AG08395 (cell line): ENCODE data around the gene PDLIM5.
"Not testable (repeated sequence)": the region's sequence is repeated elsewhere in the genome, so short reads cannot be mapped to it uniquely, and the experiment has no call there.

ENCODE experiments used
- DNase-seq: peaks from one replicate; pipeline ENCODE4 v3.0.0; 2012; ENCODE audit warnings: mixed read lengths, low spot score

The PDLIM5 gene

GRCh38 chr4:94463771-94464170 lies 12.0 kb downstream of the PDLIM5 start:
- no peak for DNase-seq

- DNase-seq = no peak
Measured at GRCh38 chr4:94466371-94466770, 14.6 kb downstream of the PDLIM5 start.

- DNase-seq = no peak
Measured at GRCh38 chr4:94466923-94467322, 15.2 kb downstream of the PDLIM5 start.

GRCh38 chr4:94468093-94468769 lies 16.5 kb downstream of the PDLIM5 start:
- DNase-seq = no peak

- no peak for DNase-seq
Measured at GRCh38 chr4:94469221-94469784, 17.6 kb downstream of the PDLIM5 start.

DNA sequence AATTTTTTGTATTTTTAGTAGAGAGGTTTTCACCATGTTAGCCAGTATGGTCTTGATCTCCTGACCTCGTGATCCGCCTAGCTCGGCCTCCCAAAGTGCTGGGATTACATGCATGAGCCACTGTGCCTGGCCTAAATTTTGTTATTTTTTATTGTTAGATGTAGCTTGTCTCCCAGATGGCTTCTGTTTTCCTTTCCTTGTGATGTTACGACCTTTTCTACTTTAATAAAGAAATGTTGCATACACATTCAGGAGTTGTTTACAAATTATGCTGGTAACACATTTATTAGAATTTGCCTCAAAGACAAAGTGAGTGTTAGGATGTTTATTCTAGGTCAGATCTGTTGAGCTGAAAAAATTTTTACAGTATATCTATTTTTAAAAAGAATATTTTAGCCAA lies 18.4 kb downstream of the PDLIM5 start:
- DNase-seq = no peak

- DNase-seq = not testable (repeated sequence)
Measured at GRCh38 chr4:94470782-94471181, 19.0 kb downstream of the PDLIM5 start.

- DNase-seq = peak; percentile 70
Measured at GRCh38 chr4:94472056-94472826, 20.5 kb downstream of the PDLIM5 start.

GRCh38 chr4:94475050-94475449 lies 23.3 kb downstream of the PDLIM5 start:
- DNase-seq = no peak

DNA sequence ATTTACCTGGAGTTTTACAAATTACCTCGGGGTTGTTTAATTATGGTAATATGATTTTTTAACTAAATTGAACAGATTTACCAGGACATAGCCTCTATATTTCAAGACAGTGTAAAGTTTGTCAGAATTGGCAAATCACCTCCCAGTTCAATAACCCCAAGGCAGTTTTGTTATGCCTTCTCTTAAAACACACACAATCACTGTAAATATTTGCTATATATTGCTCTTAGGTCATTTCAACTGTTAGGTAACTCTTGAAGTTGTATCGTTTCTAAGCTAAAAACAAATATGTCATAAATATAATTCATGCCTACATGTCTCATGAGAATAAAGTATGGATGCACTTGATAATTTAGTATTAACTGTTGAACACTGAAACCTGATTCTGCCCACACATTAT lies 24.1 kb downstream of the PDLIM5 start:
- DNase-seq = no peak

DNA sequence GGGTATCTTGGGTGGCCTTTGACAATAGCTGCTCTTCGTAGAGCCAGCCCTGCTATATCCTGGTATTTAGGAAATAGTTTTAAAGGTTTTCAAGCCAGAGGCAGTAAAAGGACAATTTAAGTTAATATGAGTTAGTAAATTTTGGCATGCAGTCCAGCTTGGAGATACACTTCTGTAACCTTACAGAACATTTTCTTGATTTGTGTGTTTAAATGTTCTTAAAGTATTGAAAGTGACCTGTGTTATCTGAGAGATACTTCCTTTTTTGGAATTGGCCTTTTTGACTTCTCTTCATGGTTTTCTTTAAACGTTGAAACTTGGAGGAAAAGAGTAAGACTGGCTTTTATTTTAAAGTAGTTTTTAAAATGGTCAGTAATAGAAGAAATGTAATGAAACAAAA lies 25.5 kb downstream of the PDLIM5 start:
- DNase-seq = no peak

- DNase-seq = not testable (repeated sequence)
Measured at GRCh38 chr4:94478805-94479204, 27.1 kb downstream of the PDLIM5 start.

DNA sequence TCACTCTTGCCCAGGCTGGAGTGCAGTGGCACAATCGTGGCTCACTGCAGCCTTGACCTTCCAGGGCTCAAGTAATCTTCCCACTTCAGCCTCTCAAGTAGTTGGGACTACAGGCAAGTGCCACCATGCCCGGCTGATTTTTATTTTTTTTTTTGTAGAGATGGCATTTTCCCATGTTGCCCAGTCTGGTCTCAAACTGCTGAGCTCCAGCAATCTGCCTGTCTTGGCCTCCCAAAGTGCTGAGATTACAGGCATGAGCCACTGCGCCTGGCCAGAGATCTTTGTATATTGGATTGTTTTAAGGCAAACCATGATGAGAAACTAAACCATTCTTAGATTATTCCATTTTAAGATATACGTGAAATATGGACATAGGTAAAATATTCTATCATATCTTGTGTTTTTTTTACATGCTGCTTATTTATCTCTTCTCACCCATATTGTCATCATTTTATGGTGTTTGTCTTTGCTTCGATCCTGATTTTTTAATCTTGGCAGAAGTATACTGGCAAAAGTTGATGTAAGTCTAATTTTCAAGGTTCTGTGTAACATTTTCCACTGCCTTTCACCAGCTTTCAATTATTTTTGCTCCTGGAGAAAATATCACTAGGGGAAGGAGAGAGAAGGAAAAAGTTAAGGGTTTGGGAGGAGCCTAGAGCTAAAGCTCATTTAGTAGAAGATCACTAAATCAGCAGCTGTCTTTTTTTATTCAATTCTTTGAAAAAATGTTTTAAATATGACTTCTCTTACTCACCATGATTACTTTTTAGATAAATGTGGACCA lies 27.8 kb downstream of the PDLIM5 start:
- DNase-seq = no peak

GRCh38 chr4:94480362-94480951 lies 28.7 kb downstream of the PDLIM5 start:
- DNase-seq = no peak

GRCh38 chr4:94483895-94484294 lies 32.2 kb downstream of the PDLIM5 start:
- DNase-seq = no peak

DNA sequence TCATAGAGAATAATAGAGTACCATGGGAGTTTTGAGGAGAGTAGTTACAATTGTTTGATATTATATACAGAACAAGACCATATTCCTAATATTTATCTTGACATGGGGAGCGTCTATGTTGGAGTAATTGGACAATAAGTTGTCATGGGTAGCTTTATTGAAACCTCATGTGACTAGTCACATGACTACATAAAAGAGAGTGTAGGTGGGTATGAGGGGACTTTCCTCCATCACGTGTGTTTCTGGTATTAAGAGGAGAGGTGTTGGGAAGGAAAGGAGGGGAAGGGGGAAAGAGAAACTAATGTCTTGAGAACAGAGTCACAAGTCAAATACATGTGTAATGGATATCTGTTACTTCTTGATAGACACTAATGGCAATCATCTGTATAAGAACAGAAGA lies 33.1 kb downstream of the PDLIM5 start:
- DNase-seq = no peak

GRCh38 chr4:94486372-94486801 lies 34.6 kb downstream of the PDLIM5 start:
- DNase-seq = no peak

DNA sequence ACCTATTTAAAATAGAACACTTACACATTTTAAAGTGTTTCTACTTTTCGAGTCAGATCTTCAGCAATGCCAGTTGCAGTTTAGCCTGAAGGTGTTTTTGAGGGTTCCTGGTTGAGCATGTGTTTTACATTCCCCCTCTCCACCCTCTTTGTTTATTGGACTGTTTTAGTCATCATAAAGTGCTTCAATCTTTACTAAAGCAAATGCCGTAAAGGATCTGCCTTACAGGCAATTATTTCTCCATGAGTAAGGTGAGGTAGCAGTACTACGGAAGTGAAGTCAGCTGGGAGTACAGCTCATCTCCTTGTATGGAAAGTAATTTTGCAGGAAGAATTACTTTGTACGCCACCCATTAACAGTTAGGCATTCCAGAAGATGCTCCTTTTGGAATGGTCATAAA lies 36.9 kb downstream of the PDLIM5 start:
- peak; percentile 41 for DNase-seq

DNA sequence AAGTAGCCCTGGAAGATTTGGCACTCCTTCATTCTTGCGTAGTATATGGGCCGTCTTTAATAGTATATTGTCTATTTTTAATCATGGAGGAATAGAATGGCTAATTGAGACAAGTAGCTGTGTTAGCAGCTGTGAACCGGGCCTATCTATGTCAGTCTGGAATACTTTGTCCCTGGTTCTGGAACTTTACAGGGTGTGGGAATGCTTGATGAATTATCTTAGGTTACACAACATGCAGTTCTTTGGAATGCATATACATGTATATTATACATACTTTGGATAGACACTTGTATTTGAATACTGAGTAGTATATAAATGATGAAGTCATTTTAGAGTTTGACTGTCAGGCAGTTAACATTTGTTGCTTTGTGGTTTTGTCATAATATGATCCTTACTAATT lies 37.4 kb downstream of the PDLIM5 start:
- no peak for DNase-seq

DNA sequence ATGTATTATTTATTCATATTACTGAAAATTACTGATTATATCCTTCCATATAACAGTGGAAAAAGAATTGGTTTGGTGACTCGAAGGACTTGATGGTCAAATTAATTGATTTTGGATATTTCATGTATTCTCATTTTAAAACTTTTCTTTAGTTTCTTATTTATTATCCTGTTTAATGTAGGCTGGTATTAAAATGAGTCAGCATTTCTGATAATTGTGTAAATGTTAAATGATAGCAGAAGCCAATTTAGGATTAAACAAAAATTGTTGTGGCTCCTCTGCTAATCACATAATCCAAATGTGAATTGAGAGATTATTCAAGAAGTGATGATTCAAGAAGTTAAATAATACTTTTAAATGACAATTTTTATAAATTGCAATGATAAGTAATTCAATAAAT lies 38.7 kb downstream of the PDLIM5 start:
- DNase-seq = no peak

DNA sequence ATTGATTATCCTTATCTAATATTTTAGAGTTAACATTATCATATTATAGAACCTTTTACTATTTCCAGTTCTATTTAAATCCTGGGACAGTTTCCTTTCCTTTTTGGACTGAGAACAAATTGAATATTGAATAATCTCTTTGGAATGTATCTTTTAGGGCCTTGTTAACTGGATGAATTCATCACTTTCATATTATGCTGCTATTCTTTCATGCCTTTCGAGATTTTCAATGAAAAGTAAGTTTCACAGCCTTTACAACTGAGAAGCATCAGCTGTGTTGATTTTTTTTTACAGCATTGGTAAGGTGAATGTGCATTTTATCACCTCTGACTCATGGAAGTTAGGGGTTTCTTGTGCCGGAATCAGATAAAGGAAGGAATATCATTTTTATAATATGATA lies 39.6 kb downstream of the PDLIM5 start:
- peak; percentile 39 for DNase-seq

DNA sequence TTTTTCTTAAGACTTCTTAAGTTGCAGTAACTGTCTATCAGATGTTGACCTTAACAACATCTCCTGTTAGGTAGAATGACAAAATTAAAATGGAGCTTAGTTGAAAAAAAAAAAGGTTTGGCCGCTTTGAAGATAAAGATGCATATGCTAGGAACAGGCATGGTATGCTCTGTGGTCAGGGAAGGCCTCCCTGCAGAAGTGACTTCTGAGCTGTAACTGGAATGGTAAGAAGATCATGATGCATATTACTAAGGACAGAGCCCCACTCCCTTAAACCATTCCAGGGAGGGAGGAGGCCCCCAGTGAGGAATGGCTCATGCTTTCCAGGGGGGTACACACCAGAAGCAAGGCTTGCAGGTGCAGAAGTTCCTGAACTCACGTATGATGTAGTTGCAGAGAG lies 43.7 kb downstream of the PDLIM5 start:
- no peak for DNase-seq
